ENCODE data around the gene TSR3.

The TSR3 gene

GRCh38 chr16:1374418-1375297 lies 23.0 kb upstream of the TSR3 start:
- CTCF ChIA-PET: interaction anchor here (0.9 to 1.8 kb wide), 3 partner anchors 8 to 11 kb away, joined by 3 to 10 read pairs (median 4); no protein-coding TSS in a partner anchor
- TF ChIP-seq CTCF (IDR thresholded peaks at IDR 0.05; ENCODE audit: insufficient read depth, low read length, missing control alignments): no peak
- no peak for DNase-seq (ENCODE audit: low read depth, low spot score)
- H3K4me3 ChIP-seq (ENCODE audit: low read depth, low read length): no peak overlapping the region
- POLR2A ChIA-PET: no interaction called here

DNA sequence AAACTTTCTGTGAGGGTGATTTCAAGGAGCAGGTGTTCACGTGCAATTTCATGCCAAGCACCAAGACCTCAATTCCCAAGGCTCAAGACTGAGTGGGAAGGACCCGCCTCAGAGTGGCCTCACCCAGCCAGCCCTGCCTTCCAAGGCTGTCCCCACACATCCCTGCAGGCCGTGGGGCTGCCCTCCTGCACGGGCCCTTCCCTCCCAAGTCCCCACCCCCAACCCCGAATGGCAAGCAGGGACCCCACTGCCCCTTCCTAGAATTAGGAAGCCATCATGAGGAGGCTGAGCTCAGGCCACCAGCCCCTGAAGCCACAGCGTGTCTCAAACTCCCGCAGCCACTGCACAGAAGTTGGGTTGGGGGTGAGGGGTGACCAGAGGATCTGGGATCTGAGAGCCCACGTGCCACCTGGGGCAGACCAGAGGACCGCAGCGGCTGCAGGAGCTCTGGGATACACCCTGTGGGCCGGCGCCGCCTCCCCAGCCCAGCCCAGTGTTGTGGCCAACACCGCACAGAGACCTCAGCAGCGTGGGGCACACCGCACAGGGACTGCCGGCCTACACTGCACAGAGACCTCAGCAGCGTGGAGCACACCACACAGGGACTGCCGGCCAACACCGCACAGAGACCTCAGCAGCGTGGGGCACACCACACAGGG lies 20.7 kb upstream of the TSR3 start:
- no peak overlapping the region for H3K4me3 ChIP-seq (ENCODE audit: low read depth, low read length)
- ChIA-PET CTCF (interaction anchor here (1.0 kb wide), 1 partner anchor 9 kb away, joined by 4 read pairs; no protein-coding TSS in a partner anchor), POLR2A (no interaction called here)
- TF ChIP-seq CTCF (IDR thresholded peaks at IDR 0.05; ENCODE audit: insufficient read depth, low read length, missing control alignments): no peak
- DNase-seq (ENCODE audit: low read depth, low spot score): no peak

DNA sequence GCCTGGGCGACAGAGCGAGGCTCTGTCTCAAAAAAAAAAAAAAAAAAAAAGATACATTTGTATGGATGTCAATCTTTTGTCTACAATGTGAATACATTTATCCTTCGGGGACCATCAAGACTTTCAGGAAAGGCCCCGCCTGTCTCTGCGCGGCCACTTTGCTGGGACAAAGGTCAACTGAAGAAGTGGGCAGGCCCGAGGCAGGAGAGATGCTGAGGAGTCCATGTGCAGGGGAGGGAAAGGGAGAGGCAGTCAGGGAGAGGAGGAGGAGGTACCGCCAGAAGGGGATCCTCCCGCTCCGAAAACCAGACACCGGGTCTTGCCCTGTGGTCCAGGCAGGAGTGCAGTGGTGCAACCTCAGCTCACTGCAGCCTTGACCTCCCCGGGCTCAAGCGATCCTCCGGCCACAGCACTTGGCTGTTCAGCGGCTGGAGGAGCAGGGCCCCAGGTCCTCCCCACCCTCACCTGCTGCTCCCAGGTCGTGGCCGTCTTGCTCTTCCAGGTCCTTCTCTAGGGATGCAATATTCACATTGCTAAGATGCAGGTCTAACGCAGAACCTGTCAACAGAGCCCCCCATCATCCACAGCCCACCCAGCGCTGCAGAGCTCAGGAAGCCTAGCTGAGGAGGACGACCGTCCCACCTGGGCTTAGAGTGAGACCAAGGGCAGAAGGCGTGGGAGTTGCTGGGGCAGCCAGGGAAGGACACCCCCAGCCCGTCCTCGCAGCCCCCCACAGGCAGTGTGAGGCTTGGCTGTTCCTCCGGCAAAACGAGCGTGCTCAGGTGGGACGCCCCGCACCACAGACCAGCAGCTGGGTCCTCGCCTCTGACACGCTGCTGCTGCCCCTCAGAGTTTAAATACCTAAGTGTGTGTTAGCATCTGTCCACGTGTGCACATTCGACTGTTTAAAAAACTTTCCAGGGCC lies 19.6 kb upstream of the TSR3 start:
- ChIA-PET CTCF (interaction anchor here (1.0 to 1.1 kb wide), 2 partner anchors 8 to 13 kb away, joined by 3 to 4 read pairs; no protein-coding TSS in a partner anchor), POLR2A (no interaction called here)
- no peak for TF ChIP-seq CTCF (IDR thresholded peaks at IDR 0.05; ENCODE audit: insufficient read depth, low read length, missing control alignments)
- H3K4me3 ChIP-seq (ENCODE audit: low read depth, low read length): no peak overlapping the region
- DNase-seq (ENCODE audit: low read depth, low spot score): no peak

DNA sequence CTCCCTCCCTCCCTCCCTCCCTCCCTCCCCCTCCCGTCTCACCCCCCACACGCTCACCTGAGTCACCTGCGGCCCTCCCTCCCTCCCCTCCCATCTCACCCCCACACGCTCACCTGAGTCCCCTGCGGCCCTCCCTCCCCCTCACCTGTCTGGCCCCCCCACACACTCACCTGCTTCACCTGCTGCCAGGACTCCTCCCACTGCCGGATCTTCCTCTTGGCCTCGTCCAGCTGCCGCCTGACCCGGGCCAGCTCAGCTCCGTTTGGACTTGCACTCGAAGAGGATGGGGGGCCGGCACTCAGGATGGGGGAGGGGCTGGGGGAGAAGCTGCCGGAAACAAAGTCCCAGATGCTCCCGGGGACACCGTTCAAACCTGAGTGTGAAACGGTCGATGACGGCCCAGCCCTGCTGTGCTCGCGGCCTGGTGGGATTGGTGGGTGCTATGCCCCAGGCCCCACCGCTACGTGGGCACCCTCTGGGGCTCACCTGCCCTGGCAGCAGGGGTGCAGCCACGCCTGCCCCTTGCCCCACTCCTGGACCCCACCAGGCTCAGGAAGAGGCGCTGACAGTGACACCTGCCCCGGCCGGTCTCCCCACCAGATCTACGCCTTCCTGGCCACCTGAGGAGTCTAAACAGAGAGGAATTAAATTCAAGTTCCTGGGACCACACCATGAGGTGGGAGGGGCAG lies 16.0 kb upstream of the TSR3 start:
- ChIA-PET CTCF (interaction anchor here (1.1 to 1.5 kb wide), 2 partner anchors 13 to 63 kb away, joined by 3 to 4 read pairs; no protein-coding TSS in a partner anchor), POLR2A (no interaction called here)
- no peak overlapping the region for H3K4me3 ChIP-seq (ENCODE audit: low read depth, low read length)
- DNase-seq (ENCODE audit: low read depth, low spot score): no peak
- no peak for TF ChIP-seq CTCF (IDR thresholded peaks at IDR 0.05; ENCODE audit: insufficient read depth, low read length, missing control alignments)

DNA sequence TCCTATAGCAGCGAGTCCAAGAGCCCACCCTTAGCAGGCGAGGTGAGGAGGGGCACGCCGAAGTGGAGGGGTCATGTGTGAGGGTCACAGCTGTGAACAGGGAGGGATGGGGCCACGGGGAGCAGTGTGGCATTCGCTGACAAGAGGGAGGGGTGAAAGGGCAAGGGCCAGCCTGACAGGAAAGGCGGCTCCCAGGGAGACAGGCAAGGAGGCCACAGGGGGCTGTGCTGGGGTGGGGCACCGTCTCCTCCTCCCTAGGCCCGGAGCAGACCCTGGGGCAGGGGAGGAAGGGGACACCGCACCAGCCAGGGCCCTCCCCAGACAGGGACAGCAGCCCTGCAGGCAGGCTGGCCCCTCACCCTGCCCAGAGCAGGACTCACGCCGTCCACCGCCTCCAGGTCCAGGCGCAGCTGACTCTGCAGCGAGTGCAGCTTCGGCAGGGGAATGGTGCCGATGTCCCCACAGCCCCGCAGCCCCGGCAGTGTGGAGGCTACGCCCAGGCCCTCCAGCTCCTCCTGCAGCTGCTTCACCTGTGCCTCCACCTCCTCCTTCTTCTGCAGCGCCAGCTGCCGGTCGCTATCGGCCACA lies 15.1 kb upstream of the TSR3 start:
- CTCF ChIA-PET: interaction anchor here (1.1 to 4.7 kb wide), 2 partner anchors 8 to 13 kb away, joined by 3 to 33 read pairs; no protein-coding TSS in a partner anchor
- no peak overlapping the region for H3K4me3 ChIP-seq (ENCODE audit: low read depth, low read length)
- POLR2A ChIA-PET: interaction anchor here (1.4 kb wide), 1 partner anchor 12 kb away, joined by 3 read pairs; no protein-coding TSS in a partner anchor
- no peak for DNase-seq (ENCODE audit: low read depth, low spot score)
- no peak for TF ChIP-seq CTCF (IDR thresholded peaks at IDR 0.05; ENCODE audit: insufficient read depth, low read length, missing control alignments)

All from AG04449 (cell line).